ENCODE results near the gene ECM2. TPM values are rescaled to one million over a fixed set of nuclear protein-coding genes. Genes with fewer than 3 reads are reported as not detected.

ECM2 gene
- total and polyA plus RNA-seq, 2 donors, result 1.3 to 3.5 TPM

GRCh38 chr9:92494856-92495255 is 40.9 kb downstream of the ECM2 start:
- Histone ChIP-seq H3K4me1 (ENCODE audit: control insufficient read depth in 2 of 2, insufficient read depth in 2 of 2, low read length in 2 of 2) (no peaks in the 10 kb centered on the region), H3K36me3 (ENCODE audit: control insufficient read depth in 2 of 2, insufficient read depth in 2 of 2, low read length in 1 of 2) (no peaks in the 10 kb centered on the region), H3K4me3 (ENCODE audit: low read length in 2 of 2) (no peak overlapping the region), H3K27me3 (ENCODE audit: control insufficient read depth in 2 of 2, insufficient read depth in 1 of 2, low read length in 1 of 2) (no peaks in the 10 kb centered on the region), H3K9me3 (ENCODE audit: control insufficient read depth in 2 of 2, insufficient read depth in 1 of 2, low read length in 1 of 2) (no peaks in the 10 kb centered on the region), H3K27ac (ENCODE audit: low read depth in 1 of 2, low read length in 1 of 2) (no peak overlapping the region)
- 95% methylated on average over 2 of the region's 2 CpGs for WGBS
- no peak for DNase-seq (ENCODE audit: low read depth in 6 of 9, low spot score in 9 of 9)

GRCh38 chr9:92493749-92494387 is 41.9 kb downstream of the ECM2 start:
- Histone ChIP-seq H3K27ac (ENCODE audit: low read depth in 1 of 2, low read length in 1 of 2) (no peak overlapping the region), H3K4me1 (ENCODE audit: control insufficient read depth in 2 of 2, insufficient read depth in 2 of 2, low read length in 2 of 2) (no peaks in the 10 kb centered on the region), H3K9me3 (ENCODE audit: control insufficient read depth in 2 of 2, insufficient read depth in 1 of 2, low read length in 1 of 2) (no peaks in the 10 kb centered on the region), H3K27me3 (ENCODE audit: control insufficient read depth in 2 of 2, insufficient read depth in 1 of 2, low read length in 1 of 2) (no peaks in the 10 kb centered on the region), H3K4me3 (ENCODE audit: low read length in 2 of 2) (no peak overlapping the region), H3K36me3 (ENCODE audit: control insufficient read depth in 2 of 2, insufficient read depth in 2 of 2, low read length in 1 of 2) (no peaks in the 10 kb centered on the region)
- DNase-seq (ENCODE audit: low read depth in 6 of 9, low spot score in 9 of 9), result no peak
- 97% methylated on average over 9 of the region's 9 CpGs for WGBS

GRCh38 chr9:92492781-92493401 is 42.9 kb downstream of the ECM2 start:
- no peak overlapping the region for H3K4me3 ChIP-seq (ENCODE audit: low read length in 2 of 2)
- no peaks in the 10 kb centered on the region for H3K4me1 ChIP-seq (ENCODE audit: control insufficient read depth in 2 of 2, insufficient read depth in 2 of 2, low read length in 2 of 2)
- DNase-seq (ENCODE audit: low read depth in 6 of 9, low spot score in 9 of 9), result no peak
- no peaks in the 10 kb centered on the region for H3K27me3 ChIP-seq (ENCODE audit: control insufficient read depth in 2 of 2, insufficient read depth in 1 of 2, low read length in 1 of 2)
- no peak overlapping the region for H3K27ac ChIP-seq (ENCODE audit: low read depth in 1 of 2, low read length in 1 of 2)
- H3K9me3 ChIP-seq (ENCODE audit: control insufficient read depth in 2 of 2, insufficient read depth in 1 of 2, low read length in 1 of 2), result no peaks in the 10 kb centered on the region
- H3K36me3 ChIP-seq (ENCODE audit: control insufficient read depth in 2 of 2, insufficient read depth in 2 of 2, low read length in 1 of 2), result no peaks in the 10 kb centered on the region
- WGBS, result 96% methylated on average over 3 of the region's 3 CpGs

GRCh38 chr9:92488681-92489550 is 46.9 kb downstream of the ECM2 start:
- no peak overlapping the region for H3K4me3 ChIP-seq (ENCODE audit: low read length in 2 of 2)
- 96% methylated on average over 4 of the region's 4 CpGs for WGBS
- no peaks in the 10 kb centered on the region for H3K9me3 ChIP-seq (ENCODE audit: control insufficient read depth in 2 of 2, insufficient read depth in 1 of 2, low read length in 1 of 2)
- H3K36me3 ChIP-seq (ENCODE audit: control insufficient read depth in 2 of 2, insufficient read depth in 2 of 2, low read length in 1 of 2), result no peaks in the 10 kb centered on the region
- no peaks in the 10 kb centered on the region for H3K4me1 ChIP-seq (ENCODE audit: control insufficient read depth in 2 of 2, insufficient read depth in 2 of 2, low read length in 2 of 2)
- DNase-seq (ENCODE audit: low read depth in 6 of 9, low spot score in 9 of 9), result no peak
- no peak overlapping the region for H3K27ac ChIP-seq (ENCODE audit: low read depth in 1 of 2, low read length in 1 of 2)
- no peaks in the 10 kb centered on the region for H3K27me3 ChIP-seq (ENCODE audit: control insufficient read depth in 2 of 2, insufficient read depth in 1 of 2, low read length in 1 of 2)

GRCh38 chr9:92486371-92486770 is 49.4 kb downstream of the ECM2 start:
- WGBS, result 81% methylated on average over 3 of the region's 3 CpGs
- no peak overlapping the region for H3K4me3 ChIP-seq (ENCODE audit: low read length in 2 of 2)
- DNase-seq (ENCODE audit: low read depth in 6 of 9, low spot score in 9 of 9), result no peak
- H3K36me3 ChIP-seq (ENCODE audit: control insufficient read depth in 2 of 2, insufficient read depth in 2 of 2, low read length in 1 of 2), result no peaks in the 10 kb centered on the region
- no peaks in the 10 kb centered on the region for H3K9me3 ChIP-seq (ENCODE audit: control insufficient read depth in 2 of 2, insufficient read depth in 1 of 2, low read length in 1 of 2)
- no peaks in the 10 kb centered on the region for H3K4me1 ChIP-seq (ENCODE audit: control insufficient read depth in 2 of 2, insufficient read depth in 2 of 2, low read length in 2 of 2)
- no peaks in the 10 kb centered on the region for H3K27me3 ChIP-seq (ENCODE audit: control insufficient read depth in 2 of 2, insufficient read depth in 1 of 2, low read length in 1 of 2)
- no peak overlapping the region for H3K27ac ChIP-seq (ENCODE audit: low read depth in 1 of 2, low read length in 1 of 2)

- H3K36me3 ChIP-seq (ENCODE audit: control insufficient read depth in 2 of 2, insufficient read depth in 2 of 2, low read length in 1 of 2), result no peaks in the 10 kb centered on the region
- 93% methylated on average over 3 of the region's 3 CpGs for WGBS
- no peak for DNase-seq (ENCODE audit: low read depth in 6 of 9, low spot score in 9 of 9)
- H3K4me1 ChIP-seq (ENCODE audit: control insufficient read depth in 2 of 2, insufficient read depth in 2 of 2, low read length in 2 of 2), result no peaks in the 10 kb centered on the region
- H3K4me3 ChIP-seq (ENCODE audit: low read length in 2 of 2), result no peak overlapping the region
- H3K27me3 ChIP-seq (ENCODE audit: control insufficient read depth in 2 of 2, insufficient read depth in 1 of 2, low read length in 1 of 2), result no peaks in the 10 kb centered on the region
- H3K27ac ChIP-seq (ENCODE audit: low read depth in 1 of 2, low read length in 1 of 2), result no peak overlapping the region
- H3K9me3 ChIP-seq (ENCODE audit: control insufficient read depth in 2 of 2, insufficient read depth in 1 of 2, low read length in 1 of 2), result no peaks in the 10 kb centered on the region
Observed at GRCh38 chr9:92484563-92484962, 51.2 kb downstream of the ECM2 start.

- Histone ChIP-seq H3K4me1 (ENCODE audit: control insufficient read depth in 2 of 2, insufficient read depth in 2 of 2, low read length in 2 of 2) (no peaks in the 10 kb centered on the region), H3K27me3 (ENCODE audit: control insufficient read depth in 2 of 2, insufficient read depth in 1 of 2, low read length in 1 of 2) (no peaks in the 10 kb centered on the region), H3K4me3 (ENCODE audit: low read length in 2 of 2) (no peak overlapping the region), H3K9me3 (ENCODE audit: control insufficient read depth in 2 of 2, insufficient read depth in 1 of 2, low read length in 1 of 2) (no peaks in the 10 kb centered on the region), H3K36me3 (ENCODE audit: control insufficient read depth in 2 of 2, insufficient read depth in 2 of 2, low read length in 1 of 2) (no peaks in the 10 kb centered on the region), H3K27ac (ENCODE audit: low read depth in 1 of 2, low read length in 1 of 2) (no peak overlapping the region)
- 98% methylated on average over 5 of the region's 5 CpGs for WGBS
- no peak for DNase-seq (ENCODE audit: low read depth in 6 of 9, low spot score in 9 of 9)
Observed at GRCh38 chr9:92483627-92484545, 51.9 kb downstream of the ECM2 start.

GRCh38 chr9:92482805-92483204 is 53.0 kb downstream of the ECM2 start:
- H3K4me1 ChIP-seq (ENCODE audit: control insufficient read depth in 2 of 2, insufficient read depth in 2 of 2, low read length in 2 of 2), result no peaks in the 10 kb centered on the region
- H3K27ac ChIP-seq (ENCODE audit: low read depth in 1 of 2, low read length in 1 of 2), result no peak overlapping the region
- DNase-seq (ENCODE audit: low read depth in 6 of 9, low spot score in 9 of 9), result no peak
- H3K4me3 ChIP-seq (ENCODE audit: low read length in 2 of 2), result no peak overlapping the region
- H3K27me3 ChIP-seq (ENCODE audit: control insufficient read depth in 2 of 2, insufficient read depth in 1 of 2, low read length in 1 of 2), result no peaks in the 10 kb centered on the region
- H3K9me3 ChIP-seq (ENCODE audit: control insufficient read depth in 2 of 2, insufficient read depth in 1 of 2, low read length in 1 of 2), result no peaks in the 10 kb centered on the region
- no peaks in the 10 kb centered on the region for H3K36me3 ChIP-seq (ENCODE audit: control insufficient read depth in 2 of 2, insufficient read depth in 2 of 2, low read length in 1 of 2)
